HCT116 (cell line): Measurements from ENCODE around the gene MT3. TPM values are rescaled to one million over a fixed set of nuclear protein-coding genes. Genes with fewer than 3 reads are reported as not detected.

Experiments
- ATAC-seq: fragments of 200-7000 bp; cut with Tn5 transposase; 2 replicates; pipeline ENCODE4 v1.9.1; 2020; ENCODE audit warnings: mild to moderate bottlenecking, moderate library complexity
- BruUV-seq: library from RNA; stranded (reverse); fragments of 400-500 nt; replicated peaks from 2 replicates; lab custom pipeline; 2021; lab: Mats Ljungman, UMichigan
- CTCF ChIA-PET: fragments of 300-600 bp; sonication (Branson Sonifier 250); formaldehyde crosslinking; loops from one replicate; lab custom pipeline; 2021; ENCODE audit warnings: antibody characterized with exemption; lab: Charles Lee
- POLR2A ChIA-PET: fragments of 300-600, 350-600 bp; sonication (Branson Sonifier 250); formaldehyde crosslinking; loops from one replicate; lab custom pipeline; 2021; ENCODE audit warnings: antibody characterized with exemption; lab: Charles Lee
- RAD21 ChIA-PET, 2 experiments: fragments of 300-600 bp; sonication (Branson Sonifier 250); formaldehyde crosslinking; loops; one replicate each; lab custom pipeline; 2023; ENCODE audit warnings: low total read pairs in 2 of 2; ENCODE audit not compliant: uncharacterized antibody in 2 of 2, unreplicated experiment in 2 of 2, low non-redundant PET in 1 of 2; lab: Charles Lee
- DNase-seq: peaks from one replicate; pipeline ENCODE4 v3.0.0-alpha.2; 2010; ENCODE audit warnings: low read depth, low spot score
- H2AFZ ChIP-seq: fragments of 200-600 bp; shearing (Covaris generic), sonication (generic); 2 replicates; pipeline ENCODE4 v1.6.1; 2017; ENCODE audit warnings: low read depth, mixed run types, mixed read lengths, antibody characterized with exemption, low read length; ENCODE audit not compliant: poor library complexity, severe bottlenecking
- H3K27ac ChIP-seq: 2 replicates; pipeline ENCODE4 v1.5.1; 2012; ENCODE audit warnings: low read depth, low read length
- H3K27me3 ChIP-seq: fragments of 200-600 bp; sonication (generic); 2 replicates; pipeline ENCODE4 v1.6.1; 2016; ENCODE audit warnings: mixed run types, low read length, mixed read lengths; ENCODE audit not compliant: insufficient read depth
- H3K36me3 ChIP-seq, 2 experiments: fragments of 200-500 bp in 1 of 2; fragments of 200-600 bp in 1 of 2; sonication (Bioruptor generic) in 1 of 2; sonication (generic) in 1 of 2; 2 replicates each; pipeline versions ENCODE4 v1.5.1 to v1.6.1; 2014 to 2016; ENCODE audit warnings: low read length in 2 of 2, inconsistent platforms in 1 of 2, mixed read lengths in 1 of 2, mixed run types in 1 of 2; ENCODE audit not compliant: insufficient read depth in 2 of 2, control insufficient read depth in 1 of 2
- H3K4me1 ChIP-seq, 2 experiments: fragments of 200-600 bp in 1 of 2; sonication (generic) in 1 of 2; 2 replicates each; pipeline versions ENCODE4 v1.5.1 to v1.6.1; 2012 to 2017; ENCODE audit warnings: low read length in 2 of 2, inconsistent platforms in 1 of 2, mild to moderate bottlenecking in 1 of 2, mixed read lengths in 1 of 2, mixed run types in 1 of 2, moderate library complexity in 1 of 2; ENCODE audit not compliant: insufficient read depth in 2 of 2, control insufficient read depth in 1 of 2
- H3K4me2 ChIP-seq: fragments of 200-600 bp; sonication (generic); 2 replicates; pipeline ENCODE4 v1.6.1; 2017; ENCODE audit warnings: mixed run types, low read length, mixed read lengths
- H3K4me3 ChIP-seq, 2 experiments: fragments of 200-600 bp in 1 of 2; sonication (generic) in 1 of 2; replicated peaks in 1 of 2; 2 replicates each; pipeline ENCODE4 v1.5.1; 2011 to 2016; ENCODE audit warnings: low read length in 2 of 2, control low read depth in 1 of 2, low read depth in 1 of 2, mild to moderate bottlenecking in 1 of 2, mixed read lengths in 1 of 2, mixed run types in 1 of 2
- H3K79me2 ChIP-seq: fragments of 200-600 bp; sonication (generic); 2 replicates; pipeline ENCODE4 v1.6.1; 2017; ENCODE audit warnings: mild to moderate bottlenecking, mixed run types, low read length, moderate library complexity, mixed read lengths; ENCODE audit not compliant: insufficient read depth
- H3K9ac ChIP-seq: fragments of 200-600 bp; sonication (generic); 2 replicates; pipeline ENCODE4 v1.6.1; 2016; ENCODE audit warnings: low read length, mixed read lengths
- H3K9me2 ChIP-seq: fragments of 200-600 bp; sonication (generic), shearing (Covaris generic); 2 replicates; pipeline ENCODE4 v1.6.1; 2017; ENCODE audit warnings: mixed run types, mild to moderate bottlenecking, moderate library complexity; ENCODE audit not compliant: insufficient read depth
- H3K9me3 ChIP-seq, 2 experiments: fragments of 200-500 bp in 1 of 2; fragments of 200-600 bp in 1 of 2; sonication (Bioruptor generic) in 1 of 2; sonication (generic) in 1 of 2; 2 replicates each; pipeline ENCODE4 v1.6.1; 2014 to 2017; ENCODE audit warnings: low read length in 2 of 2, mixed read lengths in 2 of 2, inconsistent platforms in 1 of 2, low read depth in 1 of 2, mild to moderate bottlenecking in 1 of 2, mixed run types in 1 of 2, moderate library complexity in 1 of 2; ENCODE audit not compliant: control insufficient read depth in 1 of 2, insufficient read depth in 1 of 2
- H4K20me1 ChIP-seq: fragments of 200-600 bp; sonication (generic), shearing (Covaris generic); 2 replicates; pipeline ENCODE4 v1.6.1; 2017; ENCODE audit warnings: mixed run types, mild to moderate bottlenecking, moderate library complexity; ENCODE audit not compliant: insufficient read depth
- ATF3 ChIP-seq: IDR thresholded peaks from 2 replicates; pipeline ENCODE4 v1.6.1; 2012
- CEBPB ChIP-seq: IDR thresholded peaks from 2 replicates; pipeline ENCODE4 v1.6.1; 2012; ENCODE audit warnings: low read depth
- ELF1 ChIP-seq: IDR thresholded peaks from 2 replicates; pipeline ENCODE4 v1.6.1; 2012; ENCODE audit warnings: low read depth, borderline replicate concordance
- POLR2A ChIP-seq: IDR thresholded peaks from 2 replicates; pipeline ENCODE4 v1.7.0; 2011; ENCODE audit warnings: borderline replicate concordance; ENCODE audit not compliant: insufficient read depth, insufficient read length; ENCODE audit errors: extremely low read depth
- RAD21 ChIP-seq: IDR thresholded peaks from 2 replicates; pipeline ENCODE4 v1.6.1; 2012; ENCODE audit warnings: low read depth, mild to moderate bottlenecking
- ZFX ChIP-seq: fragments of 450-650 bp; IDR thresholded peaks from 2 replicates; pipeline ENCODE4 v1.6.1; 2017
- intact Hi-C: fragments of 100-400 bp; cut with micrococcal nuclease; formaldehyde crosslinking; loops from 2 replicates; pipeline ENCODE4 v1.10.0; 2022
- total RNA-seq: library from RNA; stranded (reverse); gene quantifications from one replicate; pipeline ENCODE4 v1.2.1, GENCODE V29; 2021; ENCODE audit not compliant: unreplicated experiment
- TF ChIP-seq, protein P1 (sequence below), 3 experiments: fragments of 200-600 bp in 1 of 3; sonication (generic) in 1 of 3; IDR thresholded peaks in 2 of 3; conservative IDR thresholded peaks in 1 of 3; 2 replicates each; pipeline ENCODE4 v1.5.1; 2012 to 2017; ENCODE audit warnings: low read depth in 2 of 3, low read length in 2 of 3, antibody characterized with exemption in 1 of 3, borderline replicate concordance in 1 of 3, control low read depth in 1 of 3, mild to moderate bottlenecking in 1 of 3, mixed read lengths in 1 of 3, mixed run types in 1 of 3, moderate library complexity in 1 of 3; ENCODE audit not compliant: insufficient read depth in 1 of 3

The MT3 gene
- total RNA-seq, 1 experiment from 2014 or later = not detected

- no peak for TF ChIP-seq RAD21
- no peak for TF ChIP-seq POLR2A
- TF ChIP-seq CEBPB = no peak
- TF ChIP-seq ZFX = no peak
- no peak for TF ChIP-seq ELF1
- no peak for TF ChIP-seq ATF3
- CTCF ChIA-PET = interaction anchor here (1.1 to 2.1 kb wide), 7 partner anchors 10 to 188 kb away, joined by 3 to 25 read pairs (median 7); partner anchors contain the start of gene MT1E
- intact Hi-C loops = loop anchor here (2.0 kb wide), 1 partner anchor 87 kb away; no protein-coding TSS in a partner anchor
- H3K79me2 ChIP-seq = no peaks in the 10 kb centered on the region
- H3K27ac ChIP-seq = no peak overlapping the region
- no peaks in the 10 kb centered on the region for H3K9me3 ChIP-seq
- peaks cover 15 to 36% of the 10 kb centered on the region in 2 experiments for H3K4me1 ChIP-seq
- RAD21 ChIA-PET = interaction anchor here (1.2 to 1.9 kb wide), 3 partner anchors 24 to 101 kb away, joined by 4 to 13 read pairs (median 4); no protein-coding TSS in a partner anchor
- DNase-seq (no peak), ATAC-seq (no peak)
- no peak overlapping the region for H2AFZ ChIP-seq
- no peaks in the 10 kb centered on the region for H3K9me2 ChIP-seq
- POLR2A ChIA-PET = interaction anchor here (1.3 to 2.2 kb wide), 2 partner anchors 24 to 26 kb away, joined by 7 to 10 read pairs; partner anchors contain the start of gene MT1E
- no peaks in the 10 kb centered on the region for H3K36me3 ChIP-seq
- no peaks in the 10 kb centered on the region for H3K27me3 ChIP-seq
- H4K20me1 ChIP-seq = no peaks in the 10 kb centered on the region
- H3K9ac ChIP-seq = no peak overlapping the region
- H3K4me3 ChIP-seq = no peak overlapping the region
- no TSS peak for BruUV-seq
- H3K4me2 ChIP-seq = no peak overlapping the region
These were observed 12.0 kb downstream of the MT3 start for GRCh38 chr16:56601325-56601724.

GRCh38 chr16:56603589-56603988 is 14.3 kb downstream of the MT3 start:
- RAD21 ChIA-PET = interaction anchor here (1.0 to 1.8 kb wide), 3 partner anchors 22 to 98 kb away, joined by 5 to 13 read pairs (median 9); partner anchors contain the start of gene MT1E (in 1 of the 2)
- no TSS peak for BruUV-seq
- Histone ChIP-seq H3K9me3 (no peaks in the 10 kb centered on the region), H3K79me2 (peaks cover 2% of the 10 kb centered on the region; the same call in 1 of the 2 replicates), H3K36me3 (no peaks in the 10 kb centered on the region), H3K4me2 (no peak overlapping the region), H2AFZ (peak overlapping the region; percentile 56), H3K4me3 (no peak overlapping the region), H3K9me2 (no peaks in the 10 kb centered on the region), H4K20me1 (no peaks in the 10 kb centered on the region), H3K27me3 (no peaks in the 10 kb centered on the region), H3K27ac (no peak overlapping the region), H3K9ac (no peak overlapping the region), H3K4me1 (peaks cover 33 to 53% of the 10 kb centered on the region in 2 experiments)
- ATAC-seq (peak; percentile 36), DNase-seq (peak; percentile 56)
- intact Hi-C loops = loop anchor here (1.0 kb wide), 1 partner anchor 99 kb away; no protein-coding TSS in a partner anchor
- CTCF ChIA-PET = interaction anchor here (0.6 to 5.3 kb wide), 9 partner anchors 9 to 186 kb away, joined by 3 to 65 read pairs (median 3); no protein-coding TSS in a partner anchor
- TF ChIP-seq, protein P1, sequence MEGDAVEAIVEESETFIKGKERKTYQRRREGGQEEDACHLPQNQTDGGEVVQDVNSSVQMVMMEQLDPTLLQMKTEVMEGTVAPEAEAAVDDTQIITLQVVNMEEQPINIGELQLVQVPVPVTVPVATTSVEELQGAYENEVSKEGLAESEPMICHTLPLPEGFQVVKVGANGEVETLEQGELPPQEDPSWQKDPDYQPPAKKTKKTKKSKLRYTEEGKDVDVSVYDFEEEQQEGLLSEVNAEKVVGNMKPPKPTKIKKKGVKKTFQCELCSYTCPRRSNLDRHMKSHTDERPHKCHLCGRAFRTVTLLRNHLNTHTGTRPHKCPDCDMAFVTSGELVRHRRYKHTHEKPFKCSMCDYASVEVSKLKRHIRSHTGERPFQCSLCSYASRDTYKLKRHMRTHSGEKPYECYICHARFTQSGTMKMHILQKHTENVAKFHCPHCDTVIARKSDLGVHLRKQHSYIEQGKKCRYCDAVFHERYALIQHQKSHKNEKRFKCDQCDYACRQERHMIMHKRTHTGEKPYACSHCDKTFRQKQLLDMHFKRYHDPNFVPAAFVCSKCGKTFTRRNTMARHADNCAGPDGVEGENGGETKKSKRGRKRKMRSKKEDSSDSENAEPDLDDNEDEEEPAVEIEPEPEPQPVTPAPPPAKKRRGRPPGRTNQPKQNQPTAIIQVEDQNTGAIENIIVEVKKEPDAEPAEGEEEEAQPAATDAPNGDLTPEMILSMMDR (IDR thresholded peaks at IDR 0.05 in 2 of 3, conservative IDR thresholded peaks at IDR 0.05 in 1 of 3; ENCODE audit: borderline replicate concordance in 1 of 3, insufficient read depth in 1 of 3, low read depth in 2 of 3, low read length in 2 of 3) = peak in 2 of 3 experiments; percentile 53 to 55; a peak in 4 of 6 replicates
- TF ChIP-seq ATF3 = no peak
- POLR2A ChIA-PET = interaction anchor here (0.6 to 16.1 kb wide), 5 partner anchors 21 to 304 kb away, joined by 3 to 344 read pairs (median 4); partner anchors contain the start of gene MT1E
